Heart left ventricle (tissue), 16 donors: ENCODE measurements around the gene TXLNA. TPM values are rescaled to one million over a fixed set of nuclear protein-coding genes. Genes with fewer than 3 reads are reported as not detected.

Source experiments
- ATAC-seq, 4 donors: fragments of 200-7000 bp; cut with Tn5 transposase; one replicate each; pipeline ENCODE4 v1.9.1; 2020 to 2022; ENCODE audit warnings: moderate library complexity in 4 of 4, mild to moderate bottlenecking in 3 of 4, moderate number of reproducible peaks in 1 of 4
- DNase-seq, 5 donors: peaks; one replicate each; pipeline ENCODE4 v3.0.0-alpha.2; 2020
- H3K27ac ChIP-seq, 12 donors: fragments of 200-600 bp; sonication (generic) in 4 of 12; one replicate each; pipeline versions ENCODE4 v1.5.0 to v1.8.0; 2016 to 2022; ENCODE audit warnings: mild to moderate bottlenecking in 2 of 12
- H3K27me3 ChIP-seq, 9 donors: fragments of 200-600 bp; sonication (generic) in 2 of 9; one replicate each; pipeline versions ENCODE4 v1.5.1 to v1.8.0; 2016 to 2022; ENCODE audit warnings: mild to moderate bottlenecking in 3 of 9
- H3K36me3 ChIP-seq, 9 donors: fragments of 200-600 bp; sonication (generic) in 2 of 9; one replicate each; pipeline versions ENCODE4 v1.5.0 to v1.8.0; 2018 to 2022; ENCODE audit warnings: mild to moderate bottlenecking in 2 of 9
- H3K4me1 ChIP-seq, 12 donors: fragments of 200-600 bp; sonication (generic) in 4 of 12; one replicate each; pipeline versions ENCODE4 v1.5.0 to v1.8.0; 2016 to 2022; ENCODE audit warnings: mild to moderate bottlenecking in 3 of 12
- H3K4me3 ChIP-seq, 12 donors: fragments of 200-600 bp; sonication (generic) in 4 of 12; one replicate each; pipeline versions ENCODE4 v1.5.0 to v1.8.0; 2017 to 2022; ENCODE audit warnings: mild to moderate bottlenecking in 9 of 12, moderate library complexity in 4 of 12
- H3K9me3 ChIP-seq, 12 donors: fragments of 200-600 bp; sonication (generic) in 4 of 12; one replicate each; pipeline versions ENCODE4 v1.5.0 to v1.8.0; 2016 to 2022; ENCODE audit warnings: mild to moderate bottlenecking in 1 of 12
- POLR2A ChIP-seq, 2 donors: fragments of 450-650 bp; IDR thresholded peaks; one replicate each; pipeline ENCODE4 v1.6.1; 2017; ENCODE audit warnings: antibody characterized with exemption in 2 of 2, mild to moderate bottlenecking in 2 of 2, moderate library complexity in 2 of 2
- WGBS, 4 donors: extraction: QIAGEN DNeasy Blood & Tissue Kit in 2 of 4; methylation state at CpG; one replicate each; pipeline versions ENCODE4 v1.1.5 to v1.1.7; 2013 to 2018; 5-methylcytosine and 5-hydroxymethylcytosine counted together
- intact Hi-C, 10 donors: fragments of 100-400 bp; cut with DNase I; formaldehyde crosslinking; loops; one replicate each; pipeline versions ENCODE4 v1.11.1 to v1.14.2; 2022
- polyA plus RNA-seq, 2 donors: library from polyadenylated mRNA; stranded (reverse); fragments of 200-250 nt; gene quantifications; one replicate each; pipeline ENCODE4 v1.2.3, GENCODE V29; 2013
- total RNA-seq, 9 donors: library from RNA; depleted of rRNA in 2 of 9; stranded (reverse); fragments of >200 nt in 2 of 9; fragmentation: NEBNext Ultra II Directional in 3 of 9; extraction: Animal tissue kit (Norgen Biotek cat#: 25700) in 3 of 9; gene quantifications; one replicate each; pipeline versions ENCODE4 v1.1.0 to v1.2.4, GENCODE V29; 2016 to 2023
- TF ChIP-seq, protein P1 (sequence below), 12 donors: fragments of 200-600 bp; sonication (generic) in 4 of 12; IDR thresholded peaks; one replicate each; pipeline versions ENCODE4 v1.5.0 to v1.8.0; 2018 to 2022; ENCODE audit warnings: antibody characterized with exemption in 12 of 12, mild to moderate bottlenecking in 5 of 12
- donor health status: ischemic (EF 13 %, LVEDD 7.1; RV severe dilation, severe dysfunction).
- donor health status: healthy with polysubstance abuse.
- donor health status: DM: no; HTN: yes; CAD: no.
- donor health status: DM: no; HTN: no; CAD: no.
- donor health status: ischemic (EF 25% LVEDD 6.9; RV normal size, moderate dysfunction).
- donor health status: ischemic (EF 25% LVEDD 5.7; RV mildly dilated, moderate dysfunction).
- donor health status: healthy.
- donor health status: DM: yes; HTN: yes; CAD: no.
- donor health status: ischemic (EF 35%, LVEDD 5.7; RV mildly dilated, moderate dysfunction).
- donor health status: nonischemic (EF 11% LVEDD 7.7; RV severe dilation, severe dysfunction).
- donor health status: DM: yes; HTN: yes; CAD: no.
- donor health status: PGD.
- donor health status: ischemic (EF 29% LVEDD 5.4; RV normal size, mild dysfunction).
- donor health status: nonischemic (EF 23%, LVEDD 6.1; RV moderate dilation, normal function).

TXLNA gene
- total and polyA plus RNA-seq, 11 donors = 8.7 to 35.9 (median 18.6) TPM

DNA sequence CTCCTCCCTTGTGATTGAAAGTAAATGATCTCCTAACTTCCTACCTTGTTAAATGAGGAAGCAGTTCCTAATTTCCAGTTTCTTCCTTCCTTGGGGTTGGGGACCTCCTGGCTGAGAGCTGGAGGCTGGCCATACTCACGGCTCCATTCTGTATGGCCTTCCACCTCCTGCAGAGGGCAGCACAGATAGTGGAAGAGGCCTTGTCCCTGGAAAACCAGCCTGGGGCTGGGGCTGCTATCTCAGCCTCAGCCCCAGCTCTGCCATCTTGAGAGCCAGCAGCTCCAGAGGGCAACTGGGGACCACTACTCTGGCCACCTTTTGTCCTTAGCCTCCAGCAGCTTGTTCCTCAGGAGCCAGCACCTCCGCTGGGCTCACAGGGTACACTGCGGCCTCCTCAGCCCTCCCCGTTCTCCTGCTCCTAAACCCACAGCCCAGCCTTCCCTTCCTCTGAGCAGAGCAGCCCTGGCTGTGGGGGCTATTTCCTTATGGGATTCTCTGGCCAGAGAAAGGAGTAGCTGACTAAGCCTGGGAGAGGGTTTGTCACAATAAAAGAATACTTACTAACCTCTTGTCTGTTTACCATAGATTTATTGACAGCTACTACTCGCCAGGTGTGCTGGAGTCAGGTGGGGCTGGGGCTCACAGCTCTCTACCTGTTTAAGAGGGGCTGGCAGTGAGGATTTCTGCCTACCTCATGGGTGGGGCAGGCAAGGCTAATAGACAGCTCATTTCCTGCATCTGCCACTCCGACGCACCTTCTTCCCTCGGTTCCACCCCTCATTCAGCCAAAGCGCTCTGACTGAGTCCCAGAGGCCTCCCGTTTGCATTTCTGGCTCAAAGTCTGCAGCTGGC, 36.4 kb downstream of the TXLNA start:
- no peak for TF ChIP-seq POLR2A (IDR thresholded peaks at IDR 0.05)
- TF ChIP-seq, protein P1, sequence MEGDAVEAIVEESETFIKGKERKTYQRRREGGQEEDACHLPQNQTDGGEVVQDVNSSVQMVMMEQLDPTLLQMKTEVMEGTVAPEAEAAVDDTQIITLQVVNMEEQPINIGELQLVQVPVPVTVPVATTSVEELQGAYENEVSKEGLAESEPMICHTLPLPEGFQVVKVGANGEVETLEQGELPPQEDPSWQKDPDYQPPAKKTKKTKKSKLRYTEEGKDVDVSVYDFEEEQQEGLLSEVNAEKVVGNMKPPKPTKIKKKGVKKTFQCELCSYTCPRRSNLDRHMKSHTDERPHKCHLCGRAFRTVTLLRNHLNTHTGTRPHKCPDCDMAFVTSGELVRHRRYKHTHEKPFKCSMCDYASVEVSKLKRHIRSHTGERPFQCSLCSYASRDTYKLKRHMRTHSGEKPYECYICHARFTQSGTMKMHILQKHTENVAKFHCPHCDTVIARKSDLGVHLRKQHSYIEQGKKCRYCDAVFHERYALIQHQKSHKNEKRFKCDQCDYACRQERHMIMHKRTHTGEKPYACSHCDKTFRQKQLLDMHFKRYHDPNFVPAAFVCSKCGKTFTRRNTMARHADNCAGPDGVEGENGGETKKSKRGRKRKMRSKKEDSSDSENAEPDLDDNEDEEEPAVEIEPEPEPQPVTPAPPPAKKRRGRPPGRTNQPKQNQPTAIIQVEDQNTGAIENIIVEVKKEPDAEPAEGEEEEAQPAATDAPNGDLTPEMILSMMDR (IDR thresholded peaks at IDR 0.05) = peak; percentile 64 to 83 (median 75)
- H3K27me3 ChIP-seq = no peaks in the 10 kb centered on the region
- H3K27ac ChIP-seq = peak overlapping the region in 6 of 12 donors; percentile 0 to 52 (median 16)
- DNase-seq (peak in 4 of 5 donors; percentile 46 to 54 (median 52)), ATAC-seq (peak; percentile 28 to 84 (median 80))
- peaks cover 0 to 65% (median 43%) of the 10 kb centered on the region in 9 donors for H3K36me3 ChIP-seq
- intact Hi-C loops = loop anchor here in 8 of 10 donors (2.0 to 10.0 kb wide), 8 partner anchors 81 to 197 kb away; partner anchors contain the start of gene BSDC1 (in 2 of the 8)
- H3K9me3 ChIP-seq = no peaks in the 10 kb centered on the region
- H3K4me1 ChIP-seq = peaks cover 0 to 20% (median 2%) of the 10 kb centered on the region in 12 donors
- 71 to 79% (median 74%) methylated on average over 10 of the region's 10 CpGs for WGBS, 4 donors
- H3K4me3 ChIP-seq = no peak overlapping the region

DNA sequence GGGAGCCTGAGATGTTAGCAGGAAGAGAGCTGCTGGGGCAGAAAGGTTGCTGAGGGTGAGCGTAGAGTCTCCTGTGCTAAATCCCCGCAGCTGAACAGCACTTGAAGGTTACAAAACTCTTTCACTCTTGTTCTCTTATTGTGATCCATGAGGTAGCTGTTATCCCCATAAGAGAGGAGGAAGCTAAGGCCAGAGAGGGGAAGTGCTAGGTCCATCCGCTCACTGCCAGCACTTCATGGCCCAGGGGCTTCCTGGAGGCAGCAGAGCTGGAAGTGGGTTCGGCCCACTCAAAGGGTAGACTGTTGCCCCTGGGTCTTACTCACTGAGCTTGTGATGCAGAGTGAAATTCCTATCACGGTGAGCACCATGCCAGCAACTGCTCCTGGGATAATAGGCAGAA, 37.1 kb downstream of the TXLNA start:
- 83 to 92% (median 89%) methylated on average over 4 to 5 of the region's 5 CpGs for WGBS, 4 donors
- DNase-seq (no peak), ATAC-seq (no peak)
- no peak for TF ChIP-seq POLR2A (IDR thresholded peaks at IDR 0.05)
- TF ChIP-seq, protein P1 (IDR thresholded peaks at IDR 0.05) = no peak
- Histone ChIP-seq H3K27ac (peak overlapping the region in 1 of 12 donors; percentile 52), H3K4me1 (peaks cover 0 to 27% (median 8%) of the 10 kb centered on the region in 12 donors), H3K9me3 (no peaks in the 10 kb centered on the region), H3K4me3 (no peak overlapping the region), H3K36me3 (peaks cover 0 to 65% (median 43%) of the 10 kb centered on the region in 9 donors), H3K27me3 (no peaks in the 10 kb centered on the region)
- intact Hi-C loops = loop anchor here in 7 of 10 donors (2.0 to 10.0 kb wide), 7 partner anchors 81 to 196 kb away; partner anchors contain the start of gene BSDC1 (in 2 of the 7)

DNA sequence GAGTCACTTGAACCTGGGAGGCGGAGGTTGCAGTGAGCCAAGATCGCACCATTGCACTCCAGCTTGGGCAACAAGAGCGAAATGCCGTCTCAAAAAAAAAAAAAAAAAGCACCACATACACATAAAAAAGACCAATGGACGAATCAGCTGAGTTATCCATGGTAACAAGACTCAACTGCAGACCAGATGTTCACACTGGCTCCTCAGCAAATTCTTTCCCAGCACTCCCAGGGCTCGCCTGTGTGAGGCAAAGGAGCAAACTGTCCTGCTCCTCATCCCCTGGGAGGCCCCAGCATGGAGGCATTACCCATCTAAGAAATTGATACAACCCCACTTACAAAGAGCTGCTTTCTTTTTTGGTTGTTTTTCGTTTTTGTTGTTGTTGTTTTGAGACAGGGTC, 39.5 kb downstream of the TXLNA start:
- no peak for TF ChIP-seq POLR2A (IDR thresholded peaks at IDR 0.05)
- TF ChIP-seq, protein P1 (IDR thresholded peaks at IDR 0.05) = no peak
- ATAC-seq = no peak
- 85 to 91% (median 87%) methylated on average over 7 of the region's 7 CpGs for WGBS, 4 donors

More for the DNA sequence above, 39.5 kb downstream of the TXLNA start:
- no peak overlapping the region for H3K4me3 ChIP-seq
- no peaks in the 10 kb centered on the region for H3K9me3 ChIP-seq
- DNase-seq = no peak
- no peaks in the 10 kb centered on the region for H3K27me3 ChIP-seq
- H3K27ac ChIP-seq = no peak overlapping the region
- intact Hi-C loops = loop anchor here in 7 of 10 donors (5.0 to 10.0 kb wide), 6 partner anchors 78 to 193 kb away; partner anchors contain the start of gene BSDC1 (in 2 of the 7)
- peaks cover 13 to 42% (median 22%) of the 10 kb centered on the region in 12 donors for H3K4me1 ChIP-seq
- peaks cover 0 to 68% (median 45%) of the 10 kb centered on the region in 9 donors for H3K36me3 ChIP-seq
